Measurements from ENCODE around the gene VPS50.

Gene VPS50

GRCh38 chr7:93235541-93235940 is 3.4 kb downstream of the VPS50 start:
- TF ChIP-seq CTCF (IDR thresholded peaks at IDR 0.05; ENCODE audit: low read depth, low read length): no peak
- no peak for DNase-seq
- H3K4me3 ChIP-seq (ENCODE audit: low read depth, low read length): no peak overlapping the region
- H3K9me3 ChIP-seq (ENCODE audit: severe bottlenecking): no peaks in the 10 kb centered on the region
- H3K27ac ChIP-seq: no peak overlapping the region
- H3K36me3 ChIP-seq: no peaks in the 10 kb centered on the region
- no peaks in the 10 kb centered on the region for H3K27me3 ChIP-seq (ENCODE audit: insufficient read depth, low read depth, severe bottlenecking)

GRCh38 chr7:93238131-93238530 is 6.0 kb downstream of the VPS50 start:
- Histone ChIP-seq H3K27me3 (ENCODE audit: insufficient read depth, low read depth, severe bottlenecking) (no peaks in the 10 kb centered on the region), H3K4me3 (ENCODE audit: low read depth, low read length) (no peak overlapping the region), H3K9me3 (ENCODE audit: severe bottlenecking) (no peaks in the 10 kb centered on the region), H3K27ac (no peak overlapping the region), H3K36me3 (no peaks in the 10 kb centered on the region)
- TF ChIP-seq CTCF (IDR thresholded peaks at IDR 0.05; ENCODE audit: low read depth, low read length): no peak
- DNase-seq: no peak

GRCh38 chr7:93238748-93239147 is 6.6 kb downstream of the VPS50 start:
- H3K27ac ChIP-seq: no peak overlapping the region
- no peaks in the 10 kb centered on the region for H3K36me3 ChIP-seq
- no peaks in the 10 kb centered on the region for H3K9me3 ChIP-seq (ENCODE audit: severe bottlenecking)
- no peak for DNase-seq
- no peak overlapping the region for H3K4me3 ChIP-seq (ENCODE audit: low read depth, low read length)
- no peak for TF ChIP-seq CTCF (IDR thresholded peaks at IDR 0.05; ENCODE audit: low read depth, low read length)
- no peaks in the 10 kb centered on the region for H3K27me3 ChIP-seq (ENCODE audit: insufficient read depth, low read depth, severe bottlenecking)

GRCh38 chr7:93239824-93240223 is 7.7 kb downstream of the VPS50 start:
- DNase-seq: no peak
- no peaks in the 10 kb centered on the region for H3K9me3 ChIP-seq (ENCODE audit: severe bottlenecking)
- H3K27ac ChIP-seq: no peak overlapping the region
- H3K27me3 ChIP-seq (ENCODE audit: insufficient read depth, low read depth, severe bottlenecking): no peaks in the 10 kb centered on the region
- TF ChIP-seq CTCF (IDR thresholded peaks at IDR 0.05; ENCODE audit: low read depth, low read length): no peak
- no peak overlapping the region for H3K4me3 ChIP-seq (ENCODE audit: low read depth, low read length)
- H3K36me3 ChIP-seq: no peaks in the 10 kb centered on the region

- no peak for DNase-seq
- no peak for TF ChIP-seq CTCF (IDR thresholded peaks at IDR 0.05; ENCODE audit: low read depth, low read length)
- H3K27ac ChIP-seq: no peak overlapping the region
- H3K4me3 ChIP-seq (ENCODE audit: low read depth, low read length): no peak overlapping the region
- no peaks in the 10 kb centered on the region for H3K27me3 ChIP-seq (ENCODE audit: insufficient read depth, low read depth, severe bottlenecking)
- no peaks in the 10 kb centered on the region for H3K9me3 ChIP-seq (ENCODE audit: severe bottlenecking)
- no peaks in the 10 kb centered on the region for H3K36me3 ChIP-seq
Measured at GRCh38 chr7:93242106-93242505, 9.9 kb downstream of the VPS50 start.
